Limb (tissue), 2 donors: Measurements from ENCODE around the gene HBM.
"Not testable (repeated sequence)": the region's sequence is repeated elsewhere in the genome, so short reads cannot be mapped to it uniquely, and the experiment has no call there.

Experiments
- DNase-seq, 2 donors: peaks; one replicate each; pipeline ENCODE4 v3.0.0-alpha.2; 2016; ENCODE audit errors: extremely low spot score in 2 of 2

HBM gene

GRCh38 chr16:146646-147045 lies 19.1 kb upstream of the HBM start:
- no peak for DNase-seq

GRCh38 chr16:149024-149660 lies 16.6 kb upstream of the HBM start:
- DNase-seq = no peak

- DNase-seq = no peak
These were observed 13.3 kb upstream of the HBM start, which contains the start of gene HBZ for GRCh38 chr16:152141-153128. TSS of gene HBZ (plus strand) at chr16:152644. CDS start at chr16:152910, 266 bp downstream.

- not testable (repeated sequence) for DNase-seq
These were observed 12.7 kb upstream of the HBM start for GRCh38 chr16:153129-153521.

GRCh38 chr16:153550-154216 lies 12.1 kb upstream of the HBM start:
- not testable (repeated sequence) for DNase-seq

- peak; percentile 22 to 35 for DNase-seq
These were observed 11.4 kb upstream of the HBM start for GRCh38 chr16:154217-155030.

GRCh38 chr16:155031-155398 lies 10.8 kb upstream of the HBM start:
- no peak for DNase-seq

GRCh38 chr16:159136-159849 lies 6.5 kb upstream of the HBM start:
- no peak for DNase-seq

- not testable (repeated sequence) for DNase-seq
These were observed 5.5 kb upstream of the HBM start for GRCh38 chr16:160242-160641.

- DNase-seq = no peak
These were observed 5.0 kb upstream of the HBM start for GRCh38 chr16:160691-161190.

GRCh38 chr16:162271-162991 lies 3.3 kb upstream of the HBM start:
- DNase-seq = no peak

GRCh38 chr16:163139-163538 lies 2.6 kb upstream of the HBM start:
- DNase-seq = not testable (repeated sequence)

- not testable (repeated sequence) for DNase-seq
These were observed 2.1 kb upstream of the HBM start for GRCh38 chr16:163696-164095.

GRCh38 chr16:164134-164823 lies 1.5 kb upstream of the HBM start:
- not testable (repeated sequence) for DNase-seq

- peak in 1 of 2 donors; percentile 32 for DNase-seq
These were observed 795 bp upstream of the HBM start for GRCh38 chr16:164827-165538.

- no peak for DNase-seq
These were observed 770 bp downstream of the HBM start for GRCh38 chr16:166375-167121.

GRCh38 chr16:167122-167690 lies 1.4 kb downstream of the HBM start:
- no peak for DNase-seq
